ENCODE measurements around the gene UPP2.

The UPP2 gene

DNA sequence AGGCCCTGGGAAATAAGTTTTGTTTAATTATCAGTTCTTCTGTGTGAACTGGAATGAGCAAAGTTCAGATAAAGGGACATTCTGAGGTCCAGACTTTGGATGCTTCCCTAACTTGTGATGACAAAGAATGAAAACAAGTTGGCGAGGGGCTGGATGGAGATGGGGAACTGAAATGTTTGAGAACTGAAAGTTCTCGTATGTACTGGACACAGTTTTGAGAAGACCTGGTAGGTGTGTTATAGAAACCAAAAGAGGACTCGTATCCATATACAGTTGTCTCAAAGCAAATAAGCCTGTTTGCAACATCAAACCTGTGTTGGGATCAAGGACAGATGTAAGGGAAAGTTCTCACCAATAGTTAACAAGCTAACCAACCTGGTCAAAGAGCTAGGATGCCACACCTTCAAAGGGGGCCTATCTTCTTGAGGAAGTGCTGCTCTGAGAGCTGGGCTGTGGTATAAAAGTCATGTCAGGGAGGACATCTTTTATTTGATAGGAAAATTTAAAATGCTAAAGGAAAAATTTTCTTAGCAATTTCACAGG lies at the start of gene UPP2:
TSS of gene UPP2 (plus strand) at position 493 of the 543 bp plus-strand sequence. CDS start 188 bp downstream, outside the sequence.
- no peak for DNase-seq (ENCODE audit: low read depth in 2 of 2)

DNA sequence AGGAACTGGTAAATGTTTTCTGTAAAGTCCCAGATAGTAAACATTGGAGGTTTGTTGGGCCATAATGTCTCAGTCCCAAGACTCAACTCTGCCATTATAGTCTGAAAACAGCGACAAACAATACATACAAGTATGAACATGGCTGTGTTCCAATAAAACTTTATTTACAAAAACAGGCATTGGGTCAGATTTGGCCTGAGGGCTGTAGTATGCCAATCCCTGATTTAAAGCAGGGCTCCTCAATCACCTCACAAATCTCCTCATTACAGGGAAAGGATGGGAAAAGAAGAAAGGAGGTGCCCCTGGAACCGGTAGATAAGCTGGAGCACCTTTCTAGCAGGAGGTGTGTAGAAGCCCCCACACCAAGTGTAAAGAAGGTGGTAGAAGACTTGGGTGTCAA lies 48.9 kb upstream of the UPP2 start:
- DNase-seq (ENCODE audit: low read depth in 2 of 2) = no peak

DNA sequence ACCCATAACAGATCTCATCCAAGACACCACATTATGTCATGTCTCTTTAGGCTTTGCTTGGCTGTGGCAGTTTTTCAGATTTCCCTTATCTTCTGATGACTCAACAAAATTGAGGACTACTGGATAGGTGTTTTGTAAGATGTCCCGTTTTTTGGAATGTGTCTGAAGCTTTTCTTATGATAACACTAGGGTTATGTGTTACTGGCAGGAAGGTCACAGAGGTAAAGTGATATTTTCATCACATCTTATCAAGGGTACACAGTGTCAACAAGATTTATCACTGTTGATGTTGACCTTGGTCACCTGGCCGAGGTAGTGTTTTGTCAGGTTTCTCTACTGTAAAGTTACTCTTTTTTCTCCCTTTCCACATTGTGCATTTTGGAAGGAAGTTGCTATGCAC lies 44.8 kb upstream of the UPP2 start:
- no peak for DNase-seq (ENCODE audit: low read depth in 2 of 2)

DNA sequence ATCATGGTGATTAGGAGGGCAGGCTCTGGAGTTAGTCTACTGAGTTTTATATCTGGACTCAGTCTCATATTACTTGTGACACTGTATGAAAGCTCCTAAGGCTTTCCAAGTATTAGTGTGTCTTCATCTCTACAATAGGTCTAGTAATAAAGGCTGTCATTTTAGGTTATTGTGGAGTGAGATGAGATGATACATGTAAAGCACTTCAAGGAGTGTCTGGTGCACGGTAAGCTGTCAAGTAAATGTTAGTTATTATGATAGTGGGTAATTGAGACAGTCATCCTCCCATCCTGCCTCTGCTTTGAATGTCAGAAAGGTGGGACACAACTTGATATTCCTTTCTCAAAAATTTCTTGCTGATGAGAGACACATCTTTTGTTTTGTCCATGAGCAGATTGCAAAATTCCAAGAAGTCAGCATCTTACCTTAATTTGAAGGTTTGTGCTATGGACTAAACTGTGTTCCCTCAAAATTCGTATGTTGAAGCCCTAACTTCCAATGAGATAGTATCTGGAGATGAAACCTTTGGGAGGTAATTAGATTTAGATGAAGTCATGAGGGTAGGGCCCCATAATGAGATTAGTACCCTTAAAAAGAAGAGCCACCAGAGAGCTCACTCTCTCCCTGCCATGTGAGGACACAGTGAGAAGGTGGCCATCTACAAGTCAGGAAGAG lies 41.4 kb upstream of the UPP2 start:
- DNase-seq (ENCODE audit: low read depth in 2 of 2) = no peak

DNA sequence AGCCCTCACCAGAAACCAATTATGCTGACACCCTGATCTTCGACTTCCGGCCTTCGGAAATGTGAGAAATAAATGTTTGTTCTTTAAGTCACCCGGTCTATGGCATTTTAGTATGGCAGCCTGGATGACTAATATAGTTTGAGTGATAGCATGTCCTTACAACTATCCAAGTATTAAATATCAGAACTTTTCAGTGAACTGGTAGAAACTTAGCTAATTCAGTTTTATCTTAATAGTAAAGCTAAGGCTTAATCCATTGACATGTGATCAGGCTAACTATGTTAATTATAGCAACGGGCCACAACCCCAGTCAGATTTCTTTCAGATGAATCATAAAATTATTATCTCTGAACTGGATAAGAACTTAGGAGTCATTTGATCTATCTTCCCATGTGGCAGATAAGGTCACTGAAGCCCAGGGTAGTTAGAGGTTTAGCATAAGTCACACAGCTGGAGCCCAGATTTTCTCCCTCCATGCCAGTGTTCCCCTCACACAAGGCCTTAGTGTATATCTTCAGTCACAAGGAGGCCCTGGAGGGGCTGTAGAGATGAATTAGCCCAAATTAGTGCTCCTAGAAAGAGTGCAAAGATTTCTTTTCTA lies 40.7 kb upstream of the UPP2 start:
- no peak for DNase-seq (ENCODE audit: low read depth in 2 of 2)

DNA sequence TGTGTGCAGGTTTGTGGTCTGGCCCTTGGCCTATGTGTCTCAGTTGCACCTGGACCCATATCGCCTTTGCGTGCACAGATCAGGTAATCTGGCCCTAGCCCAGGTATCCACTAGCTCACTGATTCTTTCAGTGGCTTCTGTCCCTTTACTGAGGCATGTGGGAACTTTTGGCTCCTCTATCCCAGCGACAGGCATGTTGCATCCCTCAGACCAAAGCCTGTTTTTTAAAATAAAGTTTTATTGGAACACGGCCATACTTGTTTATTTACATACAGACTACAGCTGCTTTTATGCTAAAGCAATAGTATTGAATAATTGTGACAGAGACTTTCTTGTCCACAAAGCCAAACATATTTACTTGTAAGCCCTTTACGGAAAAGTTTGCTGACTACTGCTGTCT lies 39.9 kb upstream of the UPP2 start:
- no peak for DNase-seq (ENCODE audit: low read depth in 2 of 2)

DNA sequence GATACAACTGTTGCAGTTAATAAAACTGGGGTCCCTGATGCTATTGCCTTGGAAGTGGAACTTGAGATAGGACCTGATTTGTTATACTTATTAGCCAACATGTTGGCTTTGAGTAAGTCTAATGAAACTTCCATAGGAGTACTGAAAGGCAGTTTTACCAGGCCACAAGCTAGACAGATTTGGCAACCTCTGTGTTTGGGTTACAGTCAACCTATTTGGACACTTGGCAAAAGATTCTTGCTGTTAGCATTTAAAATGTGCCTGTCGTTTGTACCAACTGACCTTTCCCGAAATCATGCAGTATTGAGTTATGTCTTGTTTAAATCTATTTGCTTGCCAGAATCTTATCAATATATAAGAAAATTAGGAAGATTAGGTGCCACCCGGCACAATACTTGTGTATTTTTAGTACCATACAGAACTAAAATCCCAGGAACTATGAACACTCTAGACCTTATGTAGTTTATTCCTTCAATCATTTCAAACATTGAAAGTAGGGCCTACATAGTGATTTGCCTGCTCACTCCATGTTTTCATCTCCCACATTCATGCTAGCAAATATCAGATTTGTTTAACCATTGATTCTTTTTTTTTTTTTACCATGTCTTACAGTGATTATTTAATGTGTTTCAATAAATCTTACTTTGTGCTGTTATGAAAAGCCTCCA lies 35.5 kb upstream of the UPP2 start:
- DNase-seq (ENCODE audit: low read depth in 2 of 2) = no peak

DNA sequence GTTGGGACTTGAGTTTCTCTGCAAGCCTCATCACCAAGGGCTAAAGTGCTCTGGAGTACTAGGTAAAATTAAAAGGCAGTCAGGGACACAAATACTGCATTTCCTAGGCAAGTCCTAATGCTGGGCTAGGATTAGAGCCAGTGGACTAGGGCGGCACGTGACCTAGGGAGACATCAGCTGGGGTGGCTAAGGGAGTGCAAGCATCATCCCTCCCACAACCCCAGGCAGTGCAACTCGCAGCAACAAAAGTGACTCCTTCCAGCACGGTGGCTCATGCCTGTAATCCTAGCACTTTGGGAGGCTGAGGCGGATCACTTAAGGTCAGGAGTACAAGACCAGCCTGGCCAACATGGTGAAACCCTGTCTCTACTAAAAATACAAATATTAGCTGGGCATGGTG lies 30.7 kb upstream of the UPP2 start:
- no peak for DNase-seq (ENCODE audit: low read depth in 2 of 2)

DNA sequence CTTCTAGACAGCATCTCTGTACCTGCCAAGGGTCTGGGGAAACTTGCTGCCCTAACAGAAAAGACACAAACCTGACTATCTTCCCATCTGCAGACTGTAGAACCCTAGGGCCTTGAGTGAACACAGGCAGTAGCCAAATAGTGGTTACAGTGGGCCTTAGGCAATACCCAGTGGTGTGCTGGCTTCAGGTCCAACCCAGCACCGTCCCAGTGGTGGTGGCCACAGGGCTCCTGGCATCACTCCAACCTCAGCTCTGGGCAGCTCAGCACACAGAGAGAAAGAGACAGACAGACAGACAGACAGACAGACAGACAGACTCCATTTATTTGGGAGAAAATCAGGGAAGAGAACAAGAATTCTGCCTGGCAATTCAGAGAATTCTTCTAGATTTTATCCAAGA lies 29.3 kb upstream of the UPP2 start:
- DNase-seq (ENCODE audit: low read depth in 2 of 2) = no peak

DNA sequence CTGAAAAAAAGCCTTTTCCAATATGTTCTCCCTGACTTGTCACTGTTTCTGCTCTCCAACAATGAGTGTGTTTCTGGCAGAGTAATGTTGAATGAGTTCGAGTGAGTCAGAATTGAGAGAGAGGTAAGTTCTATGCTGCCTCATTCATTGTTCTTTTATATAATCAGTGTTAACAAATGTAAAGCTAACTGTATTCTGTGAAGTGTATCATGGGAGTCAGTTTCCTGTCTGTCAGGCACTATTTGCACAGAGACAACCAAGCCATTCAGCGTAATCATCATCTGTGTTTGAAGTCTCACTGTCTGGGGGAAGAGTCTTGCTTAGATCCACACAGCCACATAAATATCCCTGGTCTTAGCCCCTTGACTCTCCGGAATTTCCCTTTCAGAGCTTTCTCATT lies 22.0 kb upstream of the UPP2 start:
- DNase-seq (ENCODE audit: low read depth in 2 of 2) = no peak

DNA sequence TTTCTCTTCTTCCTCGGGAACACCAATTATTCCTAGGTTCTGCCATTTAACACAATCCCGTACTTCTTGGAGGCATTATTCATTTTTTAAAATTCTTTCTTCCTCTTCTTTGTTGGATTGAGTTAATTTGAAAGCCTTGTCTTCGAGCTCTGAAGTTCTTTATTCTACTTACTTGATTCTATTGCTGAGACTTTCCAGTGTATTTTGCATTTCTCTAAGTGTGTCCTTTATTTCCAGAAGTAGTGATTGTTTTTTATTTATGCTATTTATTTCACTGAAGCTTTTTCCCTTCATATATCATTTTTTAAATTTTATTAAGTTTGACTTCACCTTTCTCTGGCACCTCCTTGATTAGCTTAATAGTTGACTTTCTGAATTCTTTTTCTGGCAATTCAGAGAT lies 13.6 kb upstream of the UPP2 start:
- DNase-seq (ENCODE audit: low read depth in 2 of 2) = no peak

DNA sequence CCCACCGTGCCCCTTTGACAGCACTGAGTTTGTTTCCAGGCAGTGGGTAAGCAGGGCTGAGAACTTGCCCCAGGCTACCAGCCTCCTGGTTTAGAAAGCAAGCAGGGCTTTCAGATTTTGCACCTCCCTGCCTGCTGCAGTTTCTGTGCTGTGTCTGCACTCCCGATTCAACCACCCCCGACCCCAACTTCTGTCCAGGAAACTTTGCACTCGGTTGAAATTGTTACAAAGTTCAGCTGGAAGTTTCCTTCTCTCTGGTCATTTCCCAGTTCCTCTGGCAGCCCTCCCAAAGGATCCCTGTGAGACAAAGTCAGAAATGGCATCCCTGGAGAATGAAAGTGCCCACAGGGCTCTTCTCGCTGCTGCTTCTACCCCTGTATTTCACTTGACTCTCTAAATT lies 12.4 kb upstream of the UPP2 start:
- no peak for DNase-seq (ENCODE audit: low read depth in 2 of 2)

DNA sequence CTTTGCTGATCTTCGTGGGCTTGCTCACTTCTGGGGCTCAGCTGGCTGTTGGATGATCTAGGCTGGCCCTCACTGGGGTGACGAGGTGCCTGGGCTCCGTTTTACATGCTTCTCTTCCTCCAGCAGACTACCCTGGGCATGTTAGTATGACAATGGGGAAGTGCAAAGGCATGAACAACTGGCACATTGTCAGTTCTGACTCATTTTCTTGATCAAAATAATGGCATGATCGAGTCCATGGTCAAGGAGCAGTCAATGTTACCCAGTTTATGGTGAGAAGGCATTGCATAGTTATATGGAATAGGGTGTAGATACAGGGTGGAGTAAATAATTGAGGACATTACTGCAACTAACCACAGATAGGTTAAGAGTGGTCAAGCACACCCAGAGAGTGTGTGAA lies 10.0 kb upstream of the UPP2 start:
- no peak for DNase-seq (ENCODE audit: low read depth in 2 of 2)

DNA sequence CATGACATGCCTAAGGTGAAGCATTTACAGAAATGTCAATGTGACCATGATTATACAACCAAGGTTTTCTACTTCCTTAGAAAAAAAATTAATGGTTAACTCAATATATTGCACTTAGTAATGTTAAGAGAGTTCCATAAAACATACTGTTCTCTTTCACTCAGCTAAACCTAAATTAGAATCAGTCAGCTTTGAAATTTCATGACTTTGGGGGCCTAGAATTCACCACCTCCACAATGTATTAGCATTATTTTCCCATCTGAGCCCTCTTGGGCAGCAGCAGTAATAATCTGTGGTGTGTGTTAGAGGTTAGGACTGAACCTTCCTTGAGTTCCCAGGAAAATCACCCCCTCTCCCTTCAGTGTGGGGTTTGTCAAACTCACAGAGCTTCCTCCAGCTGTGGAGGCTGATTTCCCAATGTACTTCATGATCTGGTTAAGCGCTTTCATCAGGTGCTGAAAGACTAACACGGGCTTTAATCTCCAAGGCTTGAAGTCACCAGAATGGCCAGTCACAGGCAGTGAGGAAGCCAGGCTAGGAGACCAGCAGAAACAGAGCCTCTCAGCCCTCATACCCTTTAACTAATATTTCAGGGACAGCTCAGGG lies 7.1 kb upstream of the UPP2 start:
- no peak for DNase-seq (ENCODE audit: low read depth in 2 of 2)

DNA sequence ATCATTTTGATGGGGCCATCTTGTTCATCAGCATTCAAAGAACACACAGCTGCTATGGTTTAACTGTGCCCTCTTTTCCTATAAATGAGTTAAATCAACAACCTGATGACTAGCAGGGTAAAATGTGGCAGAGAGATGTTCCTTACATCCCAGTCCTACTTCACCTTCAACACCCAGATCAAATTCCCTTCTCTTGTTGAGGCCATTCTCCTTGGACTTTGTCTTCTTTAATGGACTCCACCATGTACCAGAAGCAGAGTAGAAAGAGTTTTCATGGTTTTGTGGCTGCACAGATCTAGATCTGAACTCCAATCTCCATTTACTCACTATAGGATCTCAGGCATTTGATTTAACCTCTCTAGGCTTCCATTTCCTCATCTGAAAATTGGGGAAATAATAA lies 6.4 kb upstream of the UPP2 start:
- no peak for DNase-seq (ENCODE audit: low read depth in 2 of 2)

DNA sequence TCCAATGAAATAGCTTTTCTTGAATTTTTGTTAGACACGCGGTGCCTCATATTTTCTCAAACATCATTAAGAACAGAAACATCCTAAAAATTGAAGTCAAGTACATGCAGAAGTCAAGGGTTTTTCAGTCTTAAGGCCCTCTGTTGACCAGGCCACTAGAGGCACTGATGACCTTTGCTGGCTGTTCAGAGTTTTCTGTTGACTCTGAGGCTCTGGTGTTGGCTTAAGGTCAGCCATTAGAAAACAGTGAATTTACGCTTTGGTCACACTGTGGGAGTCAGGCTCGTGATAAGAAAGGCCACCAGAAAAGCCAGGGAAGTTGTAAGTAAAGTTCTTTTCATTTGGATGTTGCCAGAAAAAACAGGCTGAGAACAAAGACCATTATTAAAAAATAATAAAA lies 5.8 kb upstream of the UPP2 start:
- DNase-seq (ENCODE audit: low read depth in 2 of 2) = no peak

DNA sequence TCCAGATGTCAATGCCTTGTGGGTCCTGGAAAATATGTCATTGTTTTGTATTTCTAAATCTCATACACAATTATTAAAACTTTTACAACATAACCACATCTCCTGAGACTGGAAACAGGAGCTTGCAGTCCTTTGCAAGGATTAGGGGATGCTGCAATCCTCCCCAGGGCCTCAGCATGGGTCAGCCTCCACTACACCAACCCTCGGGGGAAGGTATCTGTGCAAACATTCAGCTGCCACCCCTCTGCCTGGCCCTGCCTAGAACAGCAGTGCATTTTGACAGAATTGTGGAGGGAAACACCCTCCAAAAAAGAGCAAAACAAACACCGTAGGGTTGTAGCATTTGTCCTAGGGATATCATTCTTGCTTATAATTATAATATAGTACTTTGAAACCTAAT lies 4.2 kb upstream of the UPP2 start:
- no peak for DNase-seq (ENCODE audit: low read depth in 2 of 2)

DNA sequence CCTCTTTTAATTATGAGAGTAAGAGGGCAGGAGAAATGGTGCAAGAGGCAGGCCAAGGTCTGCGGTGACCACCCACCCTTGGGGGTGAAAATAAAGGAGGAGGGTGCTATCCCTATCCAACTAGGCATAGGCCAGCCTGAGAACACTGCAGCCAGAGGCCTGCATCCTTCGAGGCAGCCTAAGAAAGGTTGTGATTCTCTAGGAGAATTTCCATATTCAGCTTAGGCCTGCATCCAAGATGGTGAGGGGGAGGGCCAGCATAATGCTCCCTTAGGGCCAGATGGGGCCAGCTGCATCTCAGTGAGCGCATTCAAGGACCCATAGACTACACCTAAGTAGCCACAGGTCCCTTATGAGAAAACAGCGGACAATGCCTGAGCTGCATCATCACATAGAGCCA lies 3.5 kb upstream of the UPP2 start:
- no peak for DNase-seq (ENCODE audit: low read depth in 2 of 2)

DNA sequence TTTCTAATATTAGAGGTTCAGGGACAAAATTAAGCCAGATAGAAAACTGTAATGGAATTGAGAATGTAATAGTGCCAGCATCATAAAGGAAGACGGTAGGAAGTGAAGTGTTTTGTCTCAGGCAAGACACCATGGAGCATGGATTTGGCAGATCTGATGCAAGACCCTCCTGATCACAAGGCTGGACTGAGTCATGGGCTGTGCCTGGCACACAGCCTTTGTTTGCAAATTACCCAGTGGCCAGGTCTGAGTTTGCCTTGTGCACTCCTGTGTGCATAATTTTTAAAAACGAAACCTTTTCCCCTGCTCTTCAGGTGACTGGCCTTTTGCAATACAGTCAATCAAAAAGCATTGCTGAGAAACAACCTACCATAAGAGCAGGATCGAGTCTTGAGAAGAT lies 2.0 kb upstream of the UPP2 start:
- no peak for DNase-seq (ENCODE audit: low read depth in 2 of 2)

DNA sequence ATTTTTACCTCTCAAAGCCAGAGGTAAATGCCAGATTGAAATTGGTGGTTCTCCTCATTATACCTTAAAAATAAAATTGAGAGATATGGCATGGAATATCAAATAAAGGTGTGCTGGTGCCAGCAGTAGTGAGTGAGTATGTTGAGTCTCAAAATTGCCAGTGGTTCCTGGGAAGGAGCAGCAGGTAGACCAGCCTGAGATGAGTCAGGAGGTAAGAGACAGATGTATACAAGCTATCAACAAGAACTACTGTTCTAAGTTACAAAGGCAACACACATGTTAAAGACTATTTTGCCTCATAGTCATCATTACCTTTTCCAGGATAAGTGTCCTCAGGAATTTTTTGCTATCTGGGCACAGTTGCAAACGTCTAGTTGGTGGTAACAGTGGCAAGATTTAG lies 1.3 kb upstream of the UPP2 start:
- DNase-seq (ENCODE audit: low read depth in 2 of 2) = no peak

DNA sequence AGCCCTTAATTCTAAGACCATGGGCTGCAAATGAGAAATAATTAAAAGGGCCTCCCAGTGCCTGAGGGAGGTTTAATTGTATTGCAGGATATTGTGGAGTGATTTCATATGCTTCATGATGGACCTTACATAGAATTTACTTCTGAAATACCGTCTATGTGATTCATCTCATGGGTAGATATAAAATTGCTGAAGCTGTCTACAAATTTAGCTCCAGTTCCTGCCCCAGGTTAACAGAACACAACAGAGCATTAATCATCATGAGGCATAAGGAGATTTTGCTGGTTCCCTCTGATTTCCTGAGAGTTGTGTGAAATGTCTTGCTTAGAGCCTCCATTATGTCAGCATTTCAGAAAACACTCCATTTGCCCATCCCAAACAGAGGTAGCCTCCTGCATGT lies 770 bp downstream of the UPP2 start:
- DNase-seq (ENCODE audit: low read depth in 2 of 2) = no peak

DNA sequence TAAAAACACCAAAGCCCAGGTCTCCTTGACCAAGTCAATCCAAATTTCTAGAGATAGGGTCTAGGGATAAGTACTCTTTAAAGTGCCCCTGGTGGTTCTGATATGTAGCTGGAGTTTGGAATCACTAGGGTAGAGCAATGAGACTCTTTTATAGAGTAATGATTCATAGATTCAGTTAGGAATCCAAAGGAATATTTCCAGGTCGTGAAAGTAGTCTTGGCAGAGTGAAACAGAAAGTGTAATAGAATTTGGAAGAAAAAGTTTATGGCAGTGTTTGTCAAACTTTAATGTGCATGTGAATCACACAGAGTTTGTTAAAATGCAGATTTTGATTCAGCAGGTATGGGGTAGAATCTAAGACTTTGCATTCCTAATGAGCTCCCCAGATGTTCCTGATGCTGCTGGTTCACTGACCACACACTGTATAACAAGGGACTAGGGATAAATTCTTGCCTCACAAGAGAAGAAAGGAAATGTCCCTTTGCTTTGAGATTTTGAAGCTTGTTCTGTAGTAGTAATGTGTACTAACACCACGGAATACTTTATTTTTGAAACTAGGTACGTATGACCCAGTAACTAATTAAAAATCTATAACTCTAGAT lies 1.8 kb downstream of the UPP2 start:
- DNase-seq (ENCODE audit: low read depth in 2 of 2) = no peak

Data from stimulated activated CD8-positive, alpha-beta memory T cell treated with anti-CD3 and anti-CD28 coated beads, Interleukin-15, amount 100 ng/mL, for 4 hours (primary cell).